Measurements from ENCODE around the gene RAP1GAP.

Gene RAP1GAP

GRCh38 chr1:21607549-21608529 lies 61.3 kb downstream of the RAP1GAP start:
- peak; percentile 6 for DNase-seq

DNA sequence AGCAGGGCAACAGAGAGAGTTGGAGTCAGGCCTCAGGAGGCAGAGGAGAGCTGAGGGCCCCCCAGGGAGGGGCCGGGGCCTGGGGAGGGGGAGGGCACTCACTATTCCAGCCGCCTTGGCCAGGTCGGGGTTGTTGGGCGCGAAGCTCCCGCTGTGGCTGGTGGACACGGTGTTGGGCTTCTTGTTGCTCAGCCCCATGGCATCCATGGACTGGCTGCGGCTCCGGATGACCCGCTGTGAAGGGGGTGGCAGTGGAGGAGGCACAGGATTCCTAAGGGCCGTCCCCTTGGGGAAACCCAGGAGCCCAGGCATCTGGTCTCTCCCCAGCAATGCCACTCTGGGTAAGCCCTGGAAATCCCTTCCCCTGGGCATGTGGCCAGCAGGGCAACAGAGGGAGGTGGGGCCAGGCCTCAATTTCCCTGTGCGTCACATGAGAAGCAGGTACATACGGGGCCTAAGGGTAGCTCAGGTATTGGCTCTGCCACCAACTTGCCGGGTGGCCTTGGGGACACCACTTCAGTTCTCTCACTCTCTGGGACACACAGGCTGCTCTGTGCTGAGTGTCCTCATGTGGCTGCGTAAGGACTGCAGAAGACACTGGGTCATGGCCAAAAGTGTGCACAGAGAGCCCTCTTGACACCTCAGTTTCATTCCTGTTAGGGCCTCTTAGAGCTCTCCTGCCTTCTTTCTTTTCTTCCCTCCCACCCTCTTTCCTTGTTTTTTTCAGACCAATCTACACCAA lies 63.0 kb downstream of the RAP1GAP start:
- DNase-seq: no peak

- DNase-seq: no peak
Observed at GRCh38 chr1:21605012-21605715, 64.0 kb downstream of the RAP1GAP start.

- no peak for DNase-seq
Observed at GRCh38 chr1:21604208-21604957, 64.8 kb downstream of the RAP1GAP start.

DNA sequence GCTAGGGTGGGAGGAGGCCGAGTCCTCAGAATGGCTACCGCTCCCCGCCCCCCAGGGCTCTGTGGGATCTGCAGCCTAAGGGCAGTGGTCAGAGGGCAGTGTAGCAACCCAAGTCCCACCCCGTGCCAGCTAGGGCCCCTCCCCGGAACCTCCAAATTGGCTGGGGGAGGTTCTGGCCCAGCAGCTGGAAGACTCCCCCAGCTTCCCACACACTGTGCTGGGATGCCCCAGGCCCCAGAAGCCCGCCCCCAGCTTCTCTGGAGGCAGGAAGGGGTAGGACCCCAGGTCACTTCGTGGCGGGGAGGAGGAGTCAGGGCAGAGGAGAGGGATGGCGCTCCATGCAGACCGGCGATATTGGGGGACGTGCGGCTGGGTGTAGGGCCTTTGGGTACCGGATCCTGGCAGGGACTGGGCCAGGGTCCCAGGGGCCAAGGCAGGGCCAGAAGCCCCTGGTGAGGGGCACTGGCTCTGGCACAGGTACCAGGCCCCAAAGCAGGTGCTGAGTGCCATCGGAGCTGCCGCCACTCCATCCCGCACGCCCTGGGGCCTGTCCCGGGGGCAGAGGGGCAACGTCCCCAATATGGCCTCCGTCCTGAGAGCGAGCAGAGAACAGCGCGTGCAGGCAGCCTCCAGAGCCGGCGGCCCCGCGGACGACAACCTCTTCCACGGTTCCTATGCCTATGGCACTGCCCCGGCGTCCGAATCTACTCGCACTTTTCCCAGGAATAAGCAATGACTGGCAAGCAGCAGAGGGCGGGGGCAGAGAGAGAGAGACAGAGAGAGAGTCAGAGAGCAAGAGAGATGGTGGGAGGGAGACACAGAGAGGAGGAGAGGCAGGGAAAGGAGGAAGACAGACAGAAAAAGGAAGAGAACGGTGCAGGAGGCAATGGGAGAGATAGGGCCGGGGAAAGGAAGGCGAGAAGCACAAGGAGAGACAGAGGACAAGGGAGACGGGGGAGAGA lies 65.7 kb downstream of the RAP1GAP start:
- no peak for DNase-seq

DNA sequence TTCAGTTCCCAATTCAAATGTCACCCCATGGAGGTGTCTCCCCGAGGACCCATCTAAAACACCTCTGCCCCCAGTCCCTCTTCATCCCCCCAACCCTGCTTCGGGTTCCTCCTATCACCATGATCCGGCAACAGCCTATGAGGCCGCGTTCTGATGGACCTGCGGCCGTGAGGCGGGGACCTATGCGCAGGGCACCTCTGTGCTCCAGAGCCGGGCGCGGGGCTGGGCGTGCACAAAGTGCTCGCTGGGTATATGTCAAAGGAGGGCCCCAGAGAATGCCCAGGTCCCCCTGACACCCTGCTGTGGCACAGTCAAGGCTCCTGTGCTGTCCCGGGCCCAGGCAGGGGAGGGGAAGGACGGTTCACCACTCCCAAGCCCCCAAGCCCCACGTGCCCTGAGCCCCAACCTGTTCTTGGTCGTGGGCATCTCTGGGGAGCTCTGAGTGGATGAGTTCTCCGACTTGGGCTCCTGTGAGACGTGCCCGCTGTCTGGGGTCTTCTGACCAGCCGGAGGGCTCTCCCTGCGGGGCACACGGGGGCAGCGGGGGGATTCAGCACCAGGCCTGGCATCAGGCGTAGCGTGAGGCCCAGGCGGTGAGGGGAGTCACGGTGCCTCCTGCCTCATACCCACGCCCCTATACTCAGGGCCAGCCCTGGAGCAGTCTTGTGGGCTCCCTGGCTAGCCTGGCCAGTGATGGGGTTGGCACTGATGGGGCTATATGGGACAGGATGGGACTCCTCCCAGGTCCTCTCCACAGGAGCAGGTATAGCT lies 67.7 kb downstream of the RAP1GAP start:
- no peak for DNase-seq

DNA sequence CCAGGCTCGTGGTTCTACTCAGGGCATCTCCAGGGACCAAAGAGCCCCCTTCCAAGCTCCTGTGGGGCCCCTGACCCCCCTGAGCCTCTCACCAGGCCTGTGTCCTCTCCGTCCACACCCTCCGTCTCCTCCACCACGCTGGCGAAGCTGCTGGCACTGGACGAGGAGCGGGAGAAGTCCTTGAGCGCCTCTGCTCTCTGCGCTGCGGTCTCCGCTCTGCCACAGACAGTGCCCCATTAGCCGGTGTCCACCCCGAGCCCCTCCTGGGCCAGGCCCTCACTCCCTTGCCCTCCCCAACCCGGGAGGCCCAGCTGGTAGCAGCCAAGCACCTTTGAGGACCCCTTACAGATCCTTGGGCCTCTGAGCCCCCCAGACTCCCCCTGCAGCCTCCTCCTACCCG lies 69.8 kb downstream of the RAP1GAP start:
- no peak for DNase-seq

DNA sequence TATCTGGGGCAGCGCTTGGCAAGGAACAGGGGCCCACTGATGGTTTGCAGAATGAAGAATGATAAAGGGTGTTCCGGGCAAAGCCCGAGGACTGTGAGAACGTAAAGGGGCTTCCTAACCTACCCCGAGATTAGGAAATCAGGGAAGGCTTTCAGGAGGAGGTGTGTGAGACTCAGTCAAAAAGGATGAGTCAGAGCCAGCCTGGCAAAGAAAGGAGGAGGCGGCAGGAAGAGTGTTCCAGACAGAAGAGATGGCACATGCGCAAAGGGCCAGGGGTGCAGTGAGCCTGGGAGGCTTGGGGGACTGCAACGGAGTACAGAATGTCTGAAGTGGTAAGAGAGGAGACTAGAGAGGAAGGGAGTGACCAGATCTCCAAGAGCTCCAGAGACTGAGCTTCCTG lies 70.3 kb downstream of the RAP1GAP start:
- no peak for DNase-seq

DNA sequence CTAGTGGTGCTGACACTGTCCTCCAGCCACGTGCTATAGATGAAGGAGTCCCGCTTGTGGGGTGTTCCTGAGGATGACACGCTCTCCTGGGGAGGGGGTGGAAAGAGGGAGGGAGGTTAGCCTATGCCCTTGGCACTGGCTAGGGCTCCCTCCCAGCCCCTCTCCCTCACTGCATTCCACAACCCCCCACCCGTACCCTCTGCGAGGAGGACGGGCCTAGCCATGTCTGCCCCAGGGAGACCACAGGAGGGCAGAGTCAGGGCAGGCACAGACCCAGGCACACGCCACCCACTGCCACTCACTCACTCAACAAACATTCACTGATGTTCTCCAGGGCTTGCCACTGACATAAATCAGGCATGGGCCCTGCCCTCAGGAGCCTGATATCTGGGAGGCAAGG lies 70.7 kb downstream of the RAP1GAP start:
- no peak for DNase-seq

- DNase-seq: no peak
Observed at GRCh38 chr1:21597753-21598152, 71.4 kb downstream of the RAP1GAP start.

DNA sequence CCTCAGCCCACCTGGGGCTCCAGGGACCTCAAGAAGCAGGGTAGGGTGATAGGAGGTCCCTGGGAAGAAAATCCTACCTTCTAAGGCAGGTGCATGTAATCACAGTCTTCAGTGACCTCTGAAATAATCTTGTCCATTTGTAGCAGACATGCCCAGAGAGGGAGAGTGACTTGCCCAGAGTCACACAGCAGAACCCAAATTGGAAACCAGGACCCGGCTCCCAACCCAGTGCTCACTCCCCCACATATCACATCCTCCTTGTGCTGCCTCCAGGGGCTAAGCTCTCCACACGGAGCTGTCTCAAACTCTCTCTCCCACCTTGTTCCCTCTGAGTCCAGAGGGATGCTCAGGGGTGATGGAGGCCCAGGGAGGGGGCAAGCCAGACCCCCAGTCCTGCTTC lies 72.5 kb downstream of the RAP1GAP start:
- no peak for DNase-seq

DNA sequence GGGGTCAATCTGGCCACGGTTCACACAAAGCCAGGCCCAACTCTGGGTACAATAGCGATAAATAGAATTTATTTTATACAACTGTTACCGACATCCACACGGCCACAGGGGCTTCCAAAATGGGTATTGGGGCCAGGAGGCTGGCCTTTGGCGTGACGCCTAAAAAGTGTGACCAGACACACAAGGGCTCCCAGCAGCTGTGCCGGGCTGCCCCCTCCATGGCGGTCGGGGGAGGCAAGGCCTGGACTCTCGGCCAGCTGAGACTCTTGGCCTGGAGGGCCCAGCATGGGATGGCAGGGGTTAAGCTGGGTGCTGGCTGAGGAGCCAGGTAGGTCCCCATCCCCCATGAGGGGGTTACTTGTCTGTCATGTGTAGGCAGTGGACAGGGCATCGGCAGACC lies 73.0 kb downstream of the RAP1GAP start:
- no peak for DNase-seq

- DNase-seq: peak; percentile 11
Observed at GRCh38 chr1:21594935-21595897, 73.9 kb downstream of the RAP1GAP start.

DNA sequence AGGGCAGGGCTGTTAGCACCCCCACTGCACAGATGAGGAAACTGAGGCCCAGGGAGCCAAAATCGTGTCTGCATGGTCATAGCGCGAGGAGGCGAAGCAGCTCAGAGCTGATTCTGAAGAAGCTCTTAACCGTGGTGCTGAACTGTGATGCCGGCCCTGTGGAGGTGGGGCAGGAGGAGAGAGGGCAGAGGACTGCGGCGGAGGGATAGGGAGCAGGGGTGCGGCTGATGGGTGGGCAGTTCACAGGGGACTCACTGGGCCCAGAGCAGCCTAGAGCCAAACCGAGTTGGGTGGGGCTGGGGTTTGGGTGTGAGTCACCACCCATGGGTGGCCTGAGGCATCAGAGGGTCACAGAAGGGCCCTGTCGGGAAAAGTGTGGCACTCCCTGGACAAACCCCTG lies 74.7 kb downstream of the RAP1GAP start:
- no peak for DNase-seq

DNA sequence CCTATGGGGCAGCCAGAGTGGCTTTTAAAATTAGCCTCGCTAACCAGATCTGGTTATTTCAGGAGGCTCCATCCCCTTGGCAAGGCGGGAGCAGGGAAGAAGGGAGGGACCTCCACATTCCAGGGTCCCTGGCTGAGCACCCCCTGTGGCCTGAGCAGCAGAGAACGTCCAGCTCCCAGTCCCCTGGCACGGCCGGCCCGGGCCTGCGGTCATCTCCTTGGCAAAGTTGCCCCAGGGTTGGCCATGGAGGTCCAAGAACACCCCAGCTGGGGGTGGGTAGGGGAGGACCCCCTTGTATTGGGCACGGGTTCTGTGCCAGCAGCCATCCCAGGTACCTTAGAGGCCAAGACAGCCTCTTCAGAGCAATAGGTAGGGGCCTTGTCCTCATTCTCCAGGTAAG lies 75.9 kb downstream of the RAP1GAP start:
- no peak for DNase-seq

DNA sequence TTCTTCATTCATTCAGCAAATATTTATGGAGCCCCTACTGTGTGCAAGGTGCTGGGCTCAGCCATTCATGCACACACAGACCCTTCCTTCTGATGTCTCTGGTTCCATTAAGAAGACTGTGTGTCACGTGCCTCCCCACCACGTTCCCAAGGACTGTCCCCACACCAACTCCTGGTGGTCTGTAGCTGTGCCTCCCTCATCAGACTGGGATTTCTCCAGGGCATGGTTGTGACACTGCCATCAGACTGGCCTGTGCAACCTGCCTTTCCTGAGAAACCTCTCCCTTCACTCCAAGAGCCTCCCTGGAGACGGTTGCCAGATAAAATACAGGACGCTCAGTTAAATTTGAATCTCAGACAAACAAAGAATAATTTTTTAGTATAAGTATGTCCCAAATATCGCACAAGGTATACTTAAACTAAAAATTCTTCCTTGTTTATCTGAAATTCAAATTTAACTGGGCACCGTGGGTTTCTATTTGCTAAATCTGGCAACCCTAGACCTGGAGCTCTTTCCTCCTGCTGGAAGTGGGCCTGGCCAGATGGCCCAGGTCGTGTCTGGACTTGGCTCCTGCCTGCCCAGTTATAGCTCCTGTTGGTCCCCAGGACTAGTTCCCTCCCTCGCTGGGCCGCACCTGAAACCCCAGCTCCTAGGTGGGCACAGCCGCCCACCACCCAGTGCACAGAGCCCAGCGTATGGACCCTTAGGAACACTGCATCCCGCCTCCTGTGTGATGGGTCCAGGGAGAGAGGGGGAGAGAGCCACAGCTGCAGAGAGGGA lies 76.9 kb downstream of the RAP1GAP start:
- DNase-seq: no peak

DNA sequence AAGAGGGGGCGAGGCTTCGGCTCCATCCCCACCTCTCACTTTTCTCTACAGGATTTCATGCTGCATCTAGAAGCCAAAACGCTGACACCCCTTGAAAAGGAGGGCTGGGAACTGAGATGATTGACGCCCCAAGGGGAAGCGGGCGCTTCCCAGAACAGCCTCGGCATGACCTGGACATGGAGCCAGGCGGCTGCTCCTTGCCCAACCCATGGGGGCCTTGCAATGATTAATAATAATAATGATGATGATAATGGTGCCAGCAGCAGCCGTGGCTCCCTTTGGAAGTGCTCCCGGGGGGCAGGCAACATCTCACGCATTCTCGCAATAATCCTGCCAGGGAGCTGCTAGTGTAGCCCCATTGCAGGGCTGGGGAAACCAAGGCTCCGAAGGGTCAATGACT lies 78.2 kb downstream of the RAP1GAP start:
- no peak for DNase-seq

DNA sequence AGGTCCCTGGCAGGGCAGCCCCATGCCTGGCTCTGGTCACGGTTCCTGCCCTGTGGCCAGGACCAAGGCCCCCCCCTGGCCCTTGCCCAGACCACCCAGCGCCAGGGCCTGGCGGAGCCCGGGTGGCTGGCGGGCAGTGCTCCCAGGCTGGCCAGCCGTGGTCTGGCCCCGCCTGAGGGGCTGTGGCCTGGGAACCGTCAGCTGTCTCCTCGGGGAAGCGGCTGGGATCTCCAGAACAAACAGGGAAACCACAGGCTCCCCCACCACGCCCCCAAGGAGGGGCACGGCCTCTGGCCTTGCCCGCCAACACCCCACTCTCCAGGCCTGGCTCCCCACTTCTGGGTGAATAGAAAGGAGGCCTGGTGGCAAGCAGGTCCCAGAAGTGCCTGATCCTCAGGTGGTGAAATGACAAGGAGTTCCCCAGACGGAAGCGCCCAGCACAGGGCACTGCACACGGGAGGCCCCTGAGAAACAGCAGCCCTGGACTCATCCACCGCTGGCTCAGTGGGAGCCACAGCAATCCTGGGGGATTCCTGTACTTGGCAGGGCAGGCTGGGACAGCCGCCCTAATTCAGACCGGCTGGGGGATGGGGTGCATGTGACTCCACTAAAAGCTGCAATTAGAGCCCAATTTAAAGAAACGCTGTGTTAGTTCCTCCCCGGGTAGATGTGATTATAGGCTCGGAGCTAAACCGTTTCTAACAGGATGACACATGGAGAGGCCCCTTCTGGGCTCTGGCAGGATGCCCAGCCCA lies 78.9 kb downstream of the RAP1GAP start:
- no peak for DNase-seq
